T47D (cell line): ENCODE measurements around the gene LRRC56.

Experiments
- DNase-seq, 2 experiments: peaks; one replicate each; pipeline versions ENCODE4 v3.0.0 to v3.0.0-alpha.2; 2011 to 2012; ENCODE audit warnings: low read depth in 1 of 2, low spot score in 1 of 2
- JUND ChIP-seq: IDR thresholded peaks from 2 replicates; pipeline ENCODE4 v1.6.1; 2012; ENCODE audit warnings: low read depth
- in situ Hi-C: cut with HindIII; loops from 2 replicates; pipeline ENCODE4 v1.10.0; 2016; ENCODE audit warnings: low sequenced_read_pairs, low pct_unique_long_range_greater_than_20kb

Gene LRRC56

GRCh38 chr11:575996-576768 is 38.9 kb downstream of the LRRC56 start, which contains the start of gene PHRF1:
TSS of gene PHRF1 (plus strand) at chr11:576470. CDS start at chr11:581513, 5,043 bp downstream.
- DNase-seq = peak; percentile 81 to 83
- TF ChIP-seq JUND = no peak
- in situ Hi-C loops = no loop called here

GRCh38 chr11:576811-577610 is 39.7 kb downstream of the LRRC56 start:
- no peak for DNase-seq
- in situ Hi-C loops = no loop called here
- TF ChIP-seq JUND = no peak

- no peak for DNase-seq
- no peak for TF ChIP-seq JUND
- in situ Hi-C loops = no loop called here
Observed at GRCh38 chr11:577611-577894, 40.2 kb downstream of the LRRC56 start.

- in situ Hi-C loops = no loop called here
- no peak for TF ChIP-seq JUND
- DNase-seq = no peak
Observed at GRCh38 chr11:578276-579035, 41.1 kb downstream of the LRRC56 start.

GRCh38 chr11:579830-580601 is 42.7 kb downstream of the LRRC56 start:
- TF ChIP-seq JUND = no peak
- in situ Hi-C loops = no loop called here

GRCh38 chr11:581342-581741 is 44.0 kb downstream of the LRRC56 start:
- no peak for DNase-seq
- in situ Hi-C loops = no loop called here
- no peak for TF ChIP-seq JUND

More at GRCh38 chr11:579830-580601, 42.7 kb downstream of the LRRC56 start:
- no peak for DNase-seq

- in situ Hi-C loops = no loop called here
- no peak for TF ChIP-seq JUND
- no peak for DNase-seq
Observed at GRCh38 chr11:581752-582151, 44.4 kb downstream of the LRRC56 start.

- no peak for TF ChIP-seq JUND
- DNase-seq = no peak
- in situ Hi-C loops = no loop called here
Observed at GRCh38 chr11:584287-584686, 47.0 kb downstream of the LRRC56 start.

GRCh38 chr11:586376-587316 is 49.3 kb downstream of the LRRC56 start:
- no peak for TF ChIP-seq JUND
- in situ Hi-C loops = no loop called here
- DNase-seq = no peak

GRCh38 chr11:587546-587945 is 50.2 kb downstream of the LRRC56 start:
- in situ Hi-C loops = no loop called here
- no peak for DNase-seq
- TF ChIP-seq JUND = no peak

GRCh38 chr11:587978-588380 is 50.7 kb downstream of the LRRC56 start:
- no peak for TF ChIP-seq JUND
- in situ Hi-C loops = no loop called here
- DNase-seq = no peak
